Activated naive CD8-positive, alpha-beta T cell treated with anti-CD3 and anti-CD28 coated beads, Interleukin-2, amount 50 U/mL, for 24 hours (primary cell): Measurements from ENCODE around the gene CNOT8.
"Not testable (repeated sequence)": the region's sequence is repeated elsewhere in the genome, so short reads cannot be mapped to it uniquely, and the experiment has no call there.

Experiments
- ATAC-seq: fragments of 150-1000 bp; cut with Tn5 transposase; one replicate; pipeline ENCODE4 v1.10.0; 2021
- DNase-seq: peaks from one replicate; pipeline ENCODE4 v3.0.0; 2021
- H3K27ac Mint-ChIP-seq: one replicate; pipeline ENCODE4 v1.8.0; 2021; ENCODE audit warnings: mild to moderate bottlenecking, mixed read lengths
- H3K27me3 Mint-ChIP-seq: one replicate; pipeline ENCODE4 v1.8.0; 2021; ENCODE audit warnings: mixed read lengths
- H3K36me3 Mint-ChIP-seq: one replicate; pipeline ENCODE4 v1.8.0; 2021; ENCODE audit warnings: low read depth, mixed read lengths
- H3K4me1 Mint-ChIP-seq: one replicate; pipeline ENCODE4 v1.8.0; 2021; ENCODE audit warnings: mixed read lengths
- H3K4me3 Mint-ChIP-seq: one replicate; pipeline ENCODE4 v1.8.0; 2021; ENCODE audit warnings: mild to moderate bottlenecking, moderate library complexity, mixed read lengths
- H3K9me3 Mint-ChIP-seq: one replicate; pipeline ENCODE4 v1.8.0; 2021; ENCODE audit warnings: mixed read lengths

Gene CNOT8

GRCh38 chr5:154858297-154858971 lies at the start of gene CNOT8:
TSS of gene CNOT8 (plus strand) at chr5:154858627. CDS start at chr5:154863279, 4,652 bp downstream.
- ATAC-seq = peak; percentile 93

DNA sequence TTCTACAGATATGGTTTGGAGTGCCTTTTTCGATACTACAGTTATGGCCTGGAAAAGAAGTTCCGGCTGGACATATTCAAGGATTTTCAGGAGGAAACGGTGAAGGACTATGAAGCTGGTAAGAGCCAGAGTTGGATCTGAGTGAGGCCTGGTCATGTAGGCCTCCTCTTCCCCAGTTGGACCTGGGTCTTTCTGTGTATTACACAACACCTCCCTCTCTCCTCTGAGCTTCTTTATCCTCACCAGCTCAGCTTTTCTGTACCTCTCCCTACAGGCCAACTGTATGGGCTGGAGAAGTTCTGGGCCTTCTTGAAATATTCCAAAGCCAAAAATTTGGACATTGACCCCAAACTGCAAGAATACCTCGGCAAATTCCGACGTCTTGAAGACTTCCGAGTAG lies 47.2 kb upstream of the CNOT8 start:
- H3K27ac Mint-ChIP-seq = no peak overlapping the region
- peaks cover 27% of the 10 kb centered on the region for H3K4me1 Mint-ChIP-seq
- ATAC-seq (no peak), DNase-seq (no peak)
- no peaks in the 10 kb centered on the region for H3K27me3 Mint-ChIP-seq
- no peaks in the 10 kb centered on the region for H3K9me3 Mint-ChIP-seq
- peaks cover 70% of the 10 kb centered on the region for H3K36me3 Mint-ChIP-seq
- H3K4me3 Mint-ChIP-seq = no peak overlapping the region

More at GRCh38 chr5:154858297-154858971, at the start of gene CNOT8:
- H3K9me3 Mint-ChIP-seq = no peaks in the 10 kb centered on the region
- H3K36me3 Mint-ChIP-seq = peaks cover 19% of the 10 kb centered on the region
- peak within 1 kb of the TSS; percentile 99 for H3K4me3 Mint-ChIP-seq
- no peaks in the 10 kb centered on the region for H3K27me3 Mint-ChIP-seq
- H3K4me1 Mint-ChIP-seq = peaks cover 46% of the 10 kb centered on the region
- peak; percentile 98 for DNase-seq
- peak within 1 kb of the TSS; percentile 99 for H3K27ac Mint-ChIP-seq

- Mint-ChIP-seq H3K4me1 (peaks cover 27% of the 10 kb centered on the region), H3K27ac (peak overlapping the region; percentile 43), H3K9me3 (no peaks in the 10 kb centered on the region), H3K4me3 (no peak overlapping the region), H3K36me3 (peaks cover 71% of the 10 kb centered on the region), H3K27me3 (no peaks in the 10 kb centered on the region)
- peak; percentile 63 for ATAC-seq
- peak; percentile 66 for DNase-seq
Observed at GRCh38 chr5:154811653-154812465, 46.6 kb upstream of the CNOT8 start.

DNA sequence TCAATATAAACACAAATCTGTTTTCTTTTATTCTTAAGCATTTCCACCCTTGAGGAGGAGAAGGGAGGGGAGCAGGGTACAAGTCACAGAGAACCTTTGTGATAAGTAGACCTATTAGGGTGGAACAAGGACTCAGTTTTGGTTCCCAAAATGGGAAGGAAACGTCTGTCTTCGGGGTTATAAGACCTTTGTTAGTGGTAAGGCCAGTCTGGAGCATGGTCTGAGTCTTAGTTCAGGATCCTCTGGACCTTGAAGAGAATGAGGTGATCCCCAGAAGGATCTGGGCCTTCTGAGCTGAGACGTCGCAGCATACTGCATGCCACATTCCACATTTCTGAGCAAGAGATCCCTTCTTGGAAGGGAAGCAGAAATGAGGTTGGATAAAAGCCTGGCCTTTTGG lies 45.3 kb upstream of the CNOT8 start:
- Mint-ChIP-seq H3K9me3 (no peaks in the 10 kb centered on the region), H3K27me3 (no peaks in the 10 kb centered on the region), H3K27ac (peak overlapping the region; percentile 57), H3K4me1 (peaks cover 27% of the 10 kb centered on the region), H3K36me3 (peaks cover 72% of the 10 kb centered on the region), H3K4me3 (no peak overlapping the region)
- no peak for ATAC-seq
- DNase-seq = no peak

GRCh38 chr5:154813736-154814135 lies 44.7 kb upstream of the CNOT8 start:
- peaks cover 71% of the 10 kb centered on the region for H3K36me3 Mint-ChIP-seq
- H3K27me3 Mint-ChIP-seq = no peaks in the 10 kb centered on the region
- H3K27ac Mint-ChIP-seq = peak overlapping the region; percentile 57
- ATAC-seq (no peak), DNase-seq (peak; percentile 15)
- H3K9me3 Mint-ChIP-seq = no peaks in the 10 kb centered on the region
- H3K4me3 Mint-ChIP-seq = no peak overlapping the region
- H3K4me1 Mint-ChIP-seq = peaks cover 32% of the 10 kb centered on the region

GRCh38 chr5:154815025-154815424 lies 43.4 kb upstream of the CNOT8 start:
- H3K27ac Mint-ChIP-seq = peak overlapping the region; percentile 46
- ATAC-seq (no peak), DNase-seq (no peak)
- no peak overlapping the region for H3K4me3 Mint-ChIP-seq
- H3K27me3 Mint-ChIP-seq = no peaks in the 10 kb centered on the region
- no peaks in the 10 kb centered on the region for H3K9me3 Mint-ChIP-seq
- peaks cover 73% of the 10 kb centered on the region for H3K36me3 Mint-ChIP-seq
- H3K4me1 Mint-ChIP-seq = peaks cover 35% of the 10 kb centered on the region

GRCh38 chr5:154815684-154816247 lies 42.7 kb upstream of the CNOT8 start:
- no peak overlapping the region for H3K4me3 Mint-ChIP-seq
- DNase-seq (no peak), ATAC-seq (no peak)
- H3K9me3 Mint-ChIP-seq = no peaks in the 10 kb centered on the region
- peak overlapping the region; percentile 3 for H3K27ac Mint-ChIP-seq
- peaks cover 33% of the 10 kb centered on the region for H3K4me1 Mint-ChIP-seq
- no peaks in the 10 kb centered on the region for H3K27me3 Mint-ChIP-seq
- H3K36me3 Mint-ChIP-seq = peaks cover 72% of the 10 kb centered on the region

GRCh38 chr5:154816891-154817492 lies 41.4 kb upstream of the CNOT8 start:
- peaks cover 65% of the 10 kb centered on the region for H3K36me3 Mint-ChIP-seq
- H3K27ac Mint-ChIP-seq = no peak overlapping the region
- ATAC-seq (no peak), DNase-seq (no peak)
- H3K4me1 Mint-ChIP-seq = peaks cover 25% of the 10 kb centered on the region
- no peak overlapping the region for H3K4me3 Mint-ChIP-seq
- no peaks in the 10 kb centered on the region for H3K27me3 Mint-ChIP-seq
- H3K9me3 Mint-ChIP-seq = no peaks in the 10 kb centered on the region

DNA sequence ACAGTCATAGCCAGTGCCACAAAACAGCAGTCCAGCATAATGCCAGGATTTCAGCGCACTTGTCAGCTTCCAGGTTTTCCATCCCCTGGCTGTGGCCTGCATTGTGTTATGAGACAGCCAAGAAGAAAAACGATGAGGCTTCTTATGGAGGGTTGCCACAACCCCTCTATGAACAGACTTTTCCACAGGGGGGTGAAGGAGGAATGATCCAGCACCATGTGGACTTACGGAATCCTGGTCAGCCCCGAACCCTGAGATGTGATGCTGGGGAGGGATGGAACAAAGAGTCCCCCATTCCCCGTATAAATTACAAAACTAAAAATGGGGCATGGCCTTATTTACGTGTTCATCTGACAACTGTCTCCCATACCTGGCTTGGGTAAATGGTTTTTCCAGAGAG lies 40.6 kb upstream of the CNOT8 start:
- peaks cover 18% of the 10 kb centered on the region for H3K4me1 Mint-ChIP-seq
- DNase-seq (no peak), ATAC-seq (no peak)
- H3K36me3 Mint-ChIP-seq = peaks cover 59% of the 10 kb centered on the region
- no peaks in the 10 kb centered on the region for H3K27me3 Mint-ChIP-seq
- H3K27ac Mint-ChIP-seq = no peak overlapping the region
- no peaks in the 10 kb centered on the region for H3K9me3 Mint-ChIP-seq
- no peak overlapping the region for H3K4me3 Mint-ChIP-seq

- no peaks in the 10 kb centered on the region for H3K9me3 Mint-ChIP-seq
- no peak overlapping the region for H3K4me3 Mint-ChIP-seq
- H3K4me1 Mint-ChIP-seq = peaks cover 11% of the 10 kb centered on the region
- H3K27me3 Mint-ChIP-seq = no peaks in the 10 kb centered on the region
- DNase-seq (no peak), ATAC-seq (no peak)
- H3K36me3 Mint-ChIP-seq = peaks cover 57% of the 10 kb centered on the region
- H3K27ac Mint-ChIP-seq = no peak overlapping the region
Observed at GRCh38 chr5:154818471-154819116, 39.8 kb upstream of the CNOT8 start.

DNA sequence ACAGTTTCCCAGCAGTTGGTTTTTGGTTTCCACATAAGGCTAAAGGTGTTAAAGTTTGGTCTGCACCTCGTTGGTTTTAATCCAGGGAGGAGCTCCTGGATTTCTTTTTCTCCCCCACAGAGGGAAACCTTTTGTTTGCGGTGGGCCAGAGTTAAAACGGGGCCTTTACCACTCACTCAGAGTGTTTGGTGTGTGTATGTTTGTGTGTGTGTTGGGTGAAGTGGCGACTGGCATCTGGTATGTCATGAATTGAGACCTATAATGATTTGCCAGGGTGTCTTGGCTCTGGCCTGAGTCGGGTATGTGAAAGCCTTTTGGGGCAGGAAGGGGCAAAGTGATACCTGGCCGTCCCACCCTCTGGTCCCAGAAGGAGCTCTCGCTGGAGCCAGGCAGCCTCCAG lies 38.9 kb upstream of the CNOT8 start:
- Mint-ChIP-seq H3K27ac (no peak overlapping the region), H3K4me1 (peaks cover 8% of the 10 kb centered on the region), H3K9me3 (no peaks in the 10 kb centered on the region), H3K36me3 (peaks cover 54% of the 10 kb centered on the region), H3K4me3 (no peak overlapping the region), H3K27me3 (no peaks in the 10 kb centered on the region)
- DNase-seq = no peak
- ATAC-seq = no peak

- peaks cover 46% of the 10 kb centered on the region for H3K36me3 Mint-ChIP-seq
- no peaks in the 10 kb centered on the region for H3K9me3 Mint-ChIP-seq
- H3K27ac Mint-ChIP-seq = no peak overlapping the region
- no peaks in the 10 kb centered on the region for H3K27me3 Mint-ChIP-seq
- peaks cover 8% of the 10 kb centered on the region for H3K4me1 Mint-ChIP-seq
- H3K4me3 Mint-ChIP-seq = no peak overlapping the region
- DNase-seq (no peak), ATAC-seq (no peak)
Observed at GRCh38 chr5:154820383-154820782, 38.0 kb upstream of the CNOT8 start.

DNA sequence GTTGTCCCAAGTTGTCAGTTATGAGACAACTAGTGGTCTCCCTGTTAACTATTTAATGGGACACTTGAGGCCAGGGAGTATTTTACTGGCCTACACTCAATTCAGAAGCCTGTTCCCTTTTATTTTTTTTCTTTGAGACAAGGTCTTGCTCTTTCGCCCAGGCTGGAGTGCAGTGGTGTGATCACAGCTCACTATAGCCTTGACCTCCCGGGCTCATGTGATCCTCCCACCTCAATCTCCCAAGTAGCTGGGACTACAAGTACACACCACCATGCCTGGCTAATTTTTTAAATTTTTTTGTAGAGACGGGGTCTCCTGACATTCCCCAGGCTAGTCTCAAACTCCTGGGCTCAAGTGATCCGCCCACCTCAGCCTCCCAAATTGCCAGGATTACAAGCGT lies 35.5 kb upstream of the CNOT8 start:
- not testable (repeated sequence) for H3K27me3 Mint-ChIP-seq, H3K4me3 Mint-ChIP-seq, ATAC-seq, H3K9me3 Mint-ChIP-seq, H3K27ac Mint-ChIP-seq, DNase-seq
- H3K36me3 Mint-ChIP-seq = peaks cover 30% of the 10 kb centered on the region
- H3K4me1 Mint-ChIP-seq = peaks cover 15% of the 10 kb centered on the region

- ATAC-seq (no peak), DNase-seq (no peak)
- Mint-ChIP-seq H3K27ac (no peak overlapping the region), H3K4me1 (peaks cover 19% of the 10 kb centered on the region), H3K36me3 (peaks cover 30% of the 10 kb centered on the region), H3K4me3 (no peak overlapping the region), H3K27me3 (no peaks in the 10 kb centered on the region), H3K9me3 (no peaks in the 10 kb centered on the region)
Observed at GRCh38 chr5:154823605-154824004, 34.8 kb upstream of the CNOT8 start.
